ENCODE data around the gene MFAP5.

The MFAP5 gene

GRCh38 chr12:8609061-8609570 lies 53.5 kb downstream of the MFAP5 start:
- peak overlapping the region; percentile 65 for H3K4me3 ChIP-seq (ENCODE audit: low read depth, low read length)

DNA sequence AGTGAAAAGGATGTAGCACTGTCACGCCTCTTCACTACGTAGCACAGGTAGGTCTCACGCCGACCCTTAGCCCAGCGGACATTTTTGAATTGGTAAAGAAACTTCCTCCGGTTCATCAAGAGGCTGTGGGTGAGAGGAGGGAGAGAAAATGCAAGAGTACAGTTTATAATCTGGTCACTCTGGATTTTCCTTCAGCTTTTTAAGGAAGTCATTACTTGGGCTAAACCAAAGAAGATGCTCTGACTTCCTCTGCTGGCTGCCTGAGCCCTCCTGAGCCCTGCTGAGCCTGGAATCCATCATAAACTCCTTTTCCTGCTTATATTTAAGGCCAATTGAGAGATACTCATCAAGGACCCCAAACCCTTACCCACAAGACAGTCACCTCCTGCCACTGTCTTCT lies 55.7 kb downstream of the MFAP5 start:
- TF ChIP-seq CTCF (IDR thresholded peaks at IDR 0.05; ENCODE audit: borderline replicate concordance, insufficient read depth, low read depth, low read length): no peak
- no peak overlapping the region for H3K4me3 ChIP-seq (ENCODE audit: low read depth, low read length)

More at GRCh38 chr12:8609061-8609570, 53.5 kb downstream of the MFAP5 start:
- TF ChIP-seq CTCF (IDR thresholded peaks at IDR 0.05; ENCODE audit: borderline replicate concordance, insufficient read depth, low read depth, low read length): peak; percentile 75

DNA sequence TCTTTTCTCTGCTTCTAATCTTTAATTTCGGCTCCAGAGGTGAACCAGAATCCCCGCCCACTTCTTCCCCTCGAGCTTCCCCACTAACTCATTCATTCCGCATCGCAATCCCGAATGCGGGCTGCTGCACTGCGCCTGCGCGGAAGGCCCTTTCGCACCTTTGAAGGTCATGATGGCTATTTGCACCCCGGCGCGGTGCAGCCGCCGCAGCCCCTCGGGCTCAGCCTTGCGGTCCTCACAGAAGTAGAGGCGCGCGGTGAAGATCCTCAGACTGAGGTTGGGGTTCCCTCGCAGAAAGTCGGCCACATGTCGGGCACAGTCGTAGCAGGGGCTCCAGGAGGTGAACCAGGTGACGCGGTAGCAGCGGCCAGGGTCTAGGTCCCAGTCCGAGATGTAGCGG lies 57.6 kb downstream of the MFAP5 start:
- no peak for TF ChIP-seq CTCF (IDR thresholded peaks at IDR 0.05; ENCODE audit: borderline replicate concordance, insufficient read depth, low read depth, low read length)
- no peak overlapping the region for H3K4me3 ChIP-seq (ENCODE audit: low read depth, low read length)

GRCh38 chr12:8603856-8604255 lies 58.8 kb downstream of the MFAP5 start:
- no peak overlapping the region for H3K4me3 ChIP-seq (ENCODE audit: low read depth, low read length)
- TF ChIP-seq CTCF (IDR thresholded peaks at IDR 0.05; ENCODE audit: borderline replicate concordance, insufficient read depth, low read depth, low read length): no peak

DNA sequence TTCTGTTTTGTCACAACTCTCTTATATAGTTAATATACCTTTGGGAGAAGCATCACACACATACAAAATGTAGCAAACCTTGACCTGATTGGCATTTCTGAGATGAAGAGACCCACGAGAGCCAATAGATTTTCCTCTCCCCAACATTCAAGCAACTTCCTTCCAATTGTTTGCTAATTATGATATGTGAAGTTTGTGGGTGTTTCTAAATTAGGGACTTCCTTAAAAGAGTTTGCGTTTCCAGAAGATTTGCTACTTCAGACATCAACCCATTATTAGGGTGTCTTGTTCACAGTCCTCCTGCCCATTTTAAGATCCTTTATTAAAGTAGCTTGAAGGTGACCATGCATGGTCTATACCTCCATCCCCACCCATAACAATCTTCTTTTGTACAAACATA lies 59.3 kb downstream of the MFAP5 start:
- H3K4me3 ChIP-seq (ENCODE audit: low read depth, low read length): no peak overlapping the region
- no peak for TF ChIP-seq CTCF (IDR thresholded peaks at IDR 0.05; ENCODE audit: borderline replicate concordance, insufficient read depth, low read depth, low read length)

DNA sequence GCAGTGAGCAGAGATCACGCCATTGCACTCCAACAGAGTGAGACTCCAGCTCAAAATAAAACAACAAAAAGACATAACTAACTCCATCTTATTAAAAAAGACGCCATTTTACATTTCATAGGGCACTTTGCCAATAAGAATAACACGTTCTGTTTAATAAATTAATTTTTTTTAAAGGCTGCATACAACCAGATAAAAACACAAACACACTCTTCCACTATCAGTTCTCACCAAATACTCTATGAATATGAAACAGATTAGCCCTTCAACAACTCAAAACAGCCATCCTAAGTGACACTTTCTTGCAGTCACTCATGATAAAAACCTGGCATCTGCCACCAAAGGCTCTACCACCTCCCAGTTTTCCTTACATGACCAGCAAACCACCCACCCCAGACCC lies 66.1 kb downstream of the MFAP5 start:
- no peak for TF ChIP-seq CTCF (IDR thresholded peaks at IDR 0.05; ENCODE audit: borderline replicate concordance, insufficient read depth, low read depth, low read length)
- no peak overlapping the region for H3K4me3 ChIP-seq (ENCODE audit: low read depth, low read length)

Measured in GM12875 (cell line).